GM23338 (cell line): ENCODE data around the gene ARL6IP5. TPM values are rescaled to one million over a fixed set of nuclear protein-coding genes. Genes with fewer than 3 reads are reported as not detected.

Experiments used
- ATAC-seq: fragments of 200-7000 bp; cut with Tn5 transposase; 3 replicates; pipeline ENCODE4 v1.9.1; 2020
- DNase-seq: peaks from one replicate; pipeline ENCODE4 v3.0.0-alpha.2; 2015; ENCODE audit warnings: low spot score
- H2AFZ ChIP-seq: fragments of 200-600 bp; sonication (generic); 2 replicates; pipeline ENCODE4 v1.8.0; 2016; ENCODE audit warnings: antibody characterized with exemption, mild to moderate bottlenecking, moderate library complexity
- H3F3A ChIP-seq: fragments of 200-600 bp; sonication (generic); replicated peaks from 2 replicates; pipeline ENCODE4 v1.8.0; 2017; ENCODE audit warnings: antibody characterized with exemption, mixed run types, low read depth
- H3K27ac ChIP-seq: fragments of 200-600 bp; sonication (generic); 2 replicates; pipeline ENCODE4 v1.6.1; 2016; ENCODE audit warnings: low read depth
- H3K27me3 ChIP-seq: fragments of 200-600 bp; sonication (generic); 2 replicates; pipeline ENCODE4 v1.8.0; 2016; ENCODE audit warnings: mild to moderate bottlenecking, mixed run types, moderate library complexity; ENCODE audit not compliant: insufficient read depth
- H3K36me3 ChIP-seq: fragments of 200-600 bp; sonication (generic); 2 replicates; pipeline ENCODE4 v1.8.0; 2016; ENCODE audit warnings: mild to moderate bottlenecking; ENCODE audit not compliant: insufficient read depth
- H3K4me1 ChIP-seq: fragments of 200-600 bp; sonication (generic); 2 replicates; pipeline ENCODE4 v1.8.0; 2016; ENCODE audit warnings: mild to moderate bottlenecking, moderate library complexity; ENCODE audit not compliant: insufficient read depth
- H3K4me2 ChIP-seq: fragments of 200-600 bp; sonication (generic); 2 replicates; pipeline ENCODE4 v1.7.1; 2017; ENCODE audit warnings: mixed run types
- H3K4me3 ChIP-seq: fragments of 200-600 bp; sonication (generic); 2 replicates; pipeline ENCODE4 v1.6.1; 2016; ENCODE audit warnings: mixed run types
- H3K79me2 ChIP-seq: fragments of 200-600 bp; sonication (generic); replicated peaks from 2 replicates; pipeline ENCODE4 v1.8.0; 2017; ENCODE audit warnings: mild to moderate bottlenecking; ENCODE audit not compliant: insufficient read depth
- H3K9me2 ChIP-seq: fragments of 200-600 bp; sonication (generic); 2 replicates; pipeline ENCODE4 v1.8.0; 2017; ENCODE audit not compliant: insufficient read depth
- H4K20me1 ChIP-seq: fragments of 200-600 bp; sonication (generic); replicated peaks from 2 replicates; pipeline ENCODE4 v1.8.0; 2017; ENCODE audit warnings: mild to moderate bottlenecking; ENCODE audit not compliant: insufficient read depth
- H3K27ac Mint-ChIP-seq: 2 replicates; pipeline ENCODE4 v1.8.0; 2020; ENCODE audit warnings: inconsistent platforms, mild to moderate bottlenecking, moderate library complexity, mixed read lengths
- H3K27me3 Mint-ChIP-seq: 3 replicates; pipeline ENCODE4 v1.8.0; 2022; ENCODE audit warnings: low read depth, mild to moderate bottlenecking, moderate library complexity, mixed read lengths, inconsistent platforms; ENCODE audit not compliant: insufficient read depth, poor library complexity
- H3K36me3 Mint-ChIP-seq: 3 replicates; pipeline ENCODE4 v1.8.0; 2021; ENCODE audit warnings: low read depth, mild to moderate bottlenecking, inconsistent platforms, moderate library complexity, mixed read lengths
- H3K4me1 Mint-ChIP-seq: 3 replicates; pipeline ENCODE4 v1.8.0; 2020; ENCODE audit warnings: mild to moderate bottlenecking, inconsistent platforms, mixed read lengths
- H3K4me3 Mint-ChIP-seq: 3 replicates; pipeline ENCODE4 v1.8.0; 2021; ENCODE audit warnings: moderate library complexity, mild to moderate bottlenecking, inconsistent platforms, mixed read lengths
- H3K9me3 Mint-ChIP-seq: 3 replicates; pipeline ENCODE4 v1.8.0; 2020; ENCODE audit warnings: moderate library complexity, mild to moderate bottlenecking, inconsistent platforms, mixed read lengths
- CREB1 ChIP-seq: fragments of 250-450 bp; sonication (Bioruptor Pico); IDR thresholded peaks from 2 replicates; pipeline ENCODE4 v1.5.0; 2020; ENCODE audit warnings: low read depth, mild to moderate bottlenecking, moderate library complexity
- EZH2 ChIP-seq: fragments of 200-600 bp; sonication (generic); IDR thresholded peaks from one replicate; pipeline ENCODE4 v1.8.0; 2017; ENCODE audit warnings: antibody characterized with exemption, mild to moderate bottlenecking, low read depth; ENCODE audit not compliant: unreplicated experiment
- EZH2phosphoT487 ChIP-seq: fragments of 200-600 bp; sonication (generic); IDR thresholded peaks from one replicate; pipeline ENCODE4 v1.8.1; 2018; ENCODE audit warnings: antibody characterized with exemption; ENCODE audit not compliant: unreplicated experiment
- JUNB ChIP-seq: IDR thresholded peaks from one replicate; pipeline ENCODE4 v1.6.1; 2016; ENCODE audit warnings: antibody characterized with exemption; ENCODE audit not compliant: unreplicated experiment
- NANOG ChIP-seq: IDR thresholded peaks from 2 replicates; pipeline ENCODE4 v1.6.1; 2016; ENCODE audit warnings: antibody characterized with exemption, borderline replicate concordance
- POLR2AphosphoS5 ChIP-seq: IDR thresholded peaks from 2 replicates; pipeline ENCODE4 v1.6.1; 2016; ENCODE audit warnings: antibody characterized with exemption, low read depth
- STAT1 ChIP-seq: IDR thresholded peaks from one replicate; pipeline ENCODE4 v1.6.1; 2016; ENCODE audit warnings: antibody characterized with exemption; ENCODE audit not compliant: unreplicated experiment
- ZNF114 ChIP-seq: fragments of 250-450 bp; sonication (Bioruptor Pico); IDR thresholded peaks from 2 replicates; pipeline ENCODE4 v1.5.0; 2020; ENCODE audit warnings: mild to moderate bottlenecking, moderate library complexity
- ZNF331 ChIP-seq: fragments of 250-450 bp; sonication (Bioruptor Pico); IDR thresholded peaks from 2 replicates; pipeline ENCODE4 v1.5.0; 2020; ENCODE audit warnings: low read depth, mild to moderate bottlenecking, moderate library complexity
- polyA plus RNA-seq: library from polyadenylated mRNA; unstranded; fragments of >200 nt; fragmentation: Nextera tagmentation; extraction: Ambion mirVana; gene quantifications from 2 replicates; pipeline ENCODE4 v1.2.1, GENCODE V29; 2016
- total RNA-seq: library from RNA; depleted of rRNA; stranded (reverse); fragments of >200 nt; shearing (Covaris generic); gene quantifications from 2 replicates; pipeline ENCODE4 v1.2.3, GENCODE V29; 2014
- TF ChIP-seq, protein P1 (sequence below): IDR thresholded peaks from 2 replicates; pipeline ENCODE4 v1.6.1; 2016; ENCODE audit warnings: antibody characterized with exemption
- TF ChIP-seq, protein P2 (sequence below), 2 experiments: fragments of 200-600 bp in 1 of 2; sonication (generic) in 1 of 2; conservative IDR thresholded peaks; 2 replicates each; pipeline versions ENCODE4 v1.5.1 to v1.6.1; 2016 to 2017; ENCODE audit warnings: antibody characterized with exemption in 2 of 2, low read depth in 2 of 2, mild to moderate bottlenecking in 2 of 2, moderate library complexity in 1 of 2
- TF ChIP-seq, protein P3 (sequence below): IDR thresholded peaks from one replicate; pipeline ENCODE4 v1.6.1; 2018; ENCODE audit warnings: antibody characterized with exemption; ENCODE audit not compliant: unreplicated experiment
- TF ChIP-seq, protein P4 (sequence below): fragments of 250-450 bp; sonication (Bioruptor Pico); IDR thresholded peaks from 2 replicates; pipeline ENCODE4 v1.5.0; 2020; ENCODE audit warnings: mild to moderate bottlenecking, moderate library complexity

Gene ARL6IP5
- total and polyA plus RNA-seq, 2 experiments from 2014 or later: 28.8 to 39.8 TPM

DNA sequence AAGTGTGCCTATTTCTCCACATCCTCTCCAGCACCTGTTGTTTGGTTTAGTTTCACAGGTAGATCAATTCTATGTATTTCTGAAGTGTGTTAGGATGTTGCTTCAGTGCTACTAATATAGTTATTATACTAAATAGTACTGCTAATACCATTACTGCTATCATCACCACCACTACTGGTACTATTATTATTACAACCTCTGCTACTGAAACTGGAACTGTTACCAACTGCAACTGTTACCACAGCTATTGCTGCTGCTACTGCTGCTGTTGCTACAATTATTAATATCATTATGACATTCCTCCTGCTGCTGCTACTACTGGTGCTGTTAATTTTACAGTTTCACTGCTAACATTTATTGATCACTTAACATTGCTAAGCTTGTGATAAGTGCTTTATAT, 46.0 kb downstream of the ARL6IP5 start:
- peaks cover 5% of the 10 kb centered on the region for H3K27me3 Mint-ChIP-seq
- Histone ChIP-seq H3F3A (no peaks in the 10 kb centered on the region), H3K4me2 (no peak overlapping the region), H3K27ac (no peak overlapping the region), H3K4me3 (no peak overlapping the region), H3K4me1 (no peaks in the 10 kb centered on the region), H3K79me2 (no peaks in the 10 kb centered on the region), H3K9me2 (no peaks in the 10 kb centered on the region), H3K36me3 (no peaks in the 10 kb centered on the region), H2AFZ (no peak overlapping the region), H4K20me1 (no peaks in the 10 kb centered on the region), H3K27me3 (no peaks in the 10 kb centered on the region)
- ATAC-seq: no peak
- H3K4me3 Mint-ChIP-seq: no peak overlapping the region
- no peak for DNase-seq
- H3K27ac Mint-ChIP-seq: no peak overlapping the region
- no peaks in the 10 kb centered on the region for H3K9me3 Mint-ChIP-seq
- TF ChIP-seq, protein P1, sequence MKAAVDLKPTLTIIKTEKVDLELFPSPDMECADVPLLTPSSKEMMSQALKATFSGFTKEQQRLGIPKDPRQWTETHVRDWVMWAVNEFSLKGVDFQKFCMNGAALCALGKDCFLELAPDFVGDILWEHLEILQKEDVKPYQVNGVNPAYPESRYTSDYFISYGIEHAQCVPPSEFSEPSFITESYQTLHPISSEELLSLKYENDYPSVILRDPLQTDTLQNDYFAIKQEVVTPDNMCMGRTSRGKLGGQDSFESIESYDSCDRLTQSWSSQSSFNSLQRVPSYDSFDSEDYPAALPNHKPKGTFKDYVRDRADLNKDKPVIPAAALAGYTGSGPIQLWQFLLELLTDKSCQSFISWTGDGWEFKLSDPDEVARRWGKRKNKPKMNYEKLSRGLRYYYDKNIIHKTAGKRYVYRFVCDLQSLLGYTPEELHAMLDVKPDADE: no peak
- TF ChIP-seq CREB1 (CRISPR knock-in tag) (no peak), JUNB (no peak), STAT1 (no peak), POLR2AphosphoS5 (no peak), EZH2phosphoT487 (no peak), NANOG (no peak), EZH2 (no peak), ZNF114 (CRISPR knock-in tag) (no peak), ZNF331 (no peak)
- TF ChIP-seq, protein P2, sequence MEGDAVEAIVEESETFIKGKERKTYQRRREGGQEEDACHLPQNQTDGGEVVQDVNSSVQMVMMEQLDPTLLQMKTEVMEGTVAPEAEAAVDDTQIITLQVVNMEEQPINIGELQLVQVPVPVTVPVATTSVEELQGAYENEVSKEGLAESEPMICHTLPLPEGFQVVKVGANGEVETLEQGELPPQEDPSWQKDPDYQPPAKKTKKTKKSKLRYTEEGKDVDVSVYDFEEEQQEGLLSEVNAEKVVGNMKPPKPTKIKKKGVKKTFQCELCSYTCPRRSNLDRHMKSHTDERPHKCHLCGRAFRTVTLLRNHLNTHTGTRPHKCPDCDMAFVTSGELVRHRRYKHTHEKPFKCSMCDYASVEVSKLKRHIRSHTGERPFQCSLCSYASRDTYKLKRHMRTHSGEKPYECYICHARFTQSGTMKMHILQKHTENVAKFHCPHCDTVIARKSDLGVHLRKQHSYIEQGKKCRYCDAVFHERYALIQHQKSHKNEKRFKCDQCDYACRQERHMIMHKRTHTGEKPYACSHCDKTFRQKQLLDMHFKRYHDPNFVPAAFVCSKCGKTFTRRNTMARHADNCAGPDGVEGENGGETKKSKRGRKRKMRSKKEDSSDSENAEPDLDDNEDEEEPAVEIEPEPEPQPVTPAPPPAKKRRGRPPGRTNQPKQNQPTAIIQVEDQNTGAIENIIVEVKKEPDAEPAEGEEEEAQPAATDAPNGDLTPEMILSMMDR (conservative IDR thresholded peaks at IDR 0.05; ENCODE audit: low read depth in 2 of 2): no peak
- TF ChIP-seq, protein P3, sequence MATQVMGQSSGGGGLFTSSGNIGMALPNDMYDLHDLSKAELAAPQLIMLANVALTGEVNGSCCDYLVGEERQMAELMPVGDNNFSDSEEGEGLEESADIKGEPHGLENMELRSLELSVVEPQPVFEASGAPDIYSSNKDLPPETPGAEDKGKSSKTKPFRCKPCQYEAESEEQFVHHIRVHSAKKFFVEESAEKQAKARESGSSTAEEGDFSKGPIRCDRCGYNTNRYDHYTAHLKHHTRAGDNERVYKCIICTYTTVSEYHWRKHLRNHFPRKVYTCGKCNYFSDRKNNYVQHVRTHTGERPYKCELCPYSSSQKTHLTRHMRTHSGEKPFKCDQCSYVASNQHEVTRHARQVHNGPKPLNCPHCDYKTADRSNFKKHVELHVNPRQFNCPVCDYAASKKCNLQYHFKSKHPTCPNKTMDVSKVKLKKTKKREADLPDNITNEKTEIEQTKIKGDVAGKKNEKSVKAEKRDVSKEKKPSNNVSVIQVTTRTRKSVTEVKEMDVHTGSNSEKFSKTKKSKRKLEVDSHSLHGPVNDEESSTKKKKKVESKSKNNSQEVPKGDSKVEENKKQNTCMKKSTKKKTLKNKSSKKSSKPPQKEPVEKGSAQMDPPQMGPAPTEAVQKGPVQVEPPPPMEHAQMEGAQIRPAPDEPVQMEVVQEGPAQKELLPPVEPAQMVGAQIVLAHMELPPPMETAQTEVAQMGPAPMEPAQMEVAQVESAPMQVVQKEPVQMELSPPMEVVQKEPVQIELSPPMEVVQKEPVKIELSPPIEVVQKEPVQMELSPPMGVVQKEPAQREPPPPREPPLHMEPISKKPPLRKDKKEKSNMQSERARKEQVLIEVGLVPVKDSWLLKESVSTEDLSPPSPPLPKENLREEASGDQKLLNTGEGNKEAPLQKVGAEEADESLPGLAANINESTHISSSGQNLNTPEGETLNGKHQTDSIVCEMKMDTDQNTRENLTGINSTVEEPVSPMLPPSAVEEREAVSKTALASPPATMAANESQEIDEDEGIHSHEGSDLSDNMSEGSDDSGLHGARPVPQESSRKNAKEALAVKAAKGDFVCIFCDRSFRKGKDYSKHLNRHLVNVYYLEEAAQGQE: no peak
- TF ChIP-seq, protein P4, sequence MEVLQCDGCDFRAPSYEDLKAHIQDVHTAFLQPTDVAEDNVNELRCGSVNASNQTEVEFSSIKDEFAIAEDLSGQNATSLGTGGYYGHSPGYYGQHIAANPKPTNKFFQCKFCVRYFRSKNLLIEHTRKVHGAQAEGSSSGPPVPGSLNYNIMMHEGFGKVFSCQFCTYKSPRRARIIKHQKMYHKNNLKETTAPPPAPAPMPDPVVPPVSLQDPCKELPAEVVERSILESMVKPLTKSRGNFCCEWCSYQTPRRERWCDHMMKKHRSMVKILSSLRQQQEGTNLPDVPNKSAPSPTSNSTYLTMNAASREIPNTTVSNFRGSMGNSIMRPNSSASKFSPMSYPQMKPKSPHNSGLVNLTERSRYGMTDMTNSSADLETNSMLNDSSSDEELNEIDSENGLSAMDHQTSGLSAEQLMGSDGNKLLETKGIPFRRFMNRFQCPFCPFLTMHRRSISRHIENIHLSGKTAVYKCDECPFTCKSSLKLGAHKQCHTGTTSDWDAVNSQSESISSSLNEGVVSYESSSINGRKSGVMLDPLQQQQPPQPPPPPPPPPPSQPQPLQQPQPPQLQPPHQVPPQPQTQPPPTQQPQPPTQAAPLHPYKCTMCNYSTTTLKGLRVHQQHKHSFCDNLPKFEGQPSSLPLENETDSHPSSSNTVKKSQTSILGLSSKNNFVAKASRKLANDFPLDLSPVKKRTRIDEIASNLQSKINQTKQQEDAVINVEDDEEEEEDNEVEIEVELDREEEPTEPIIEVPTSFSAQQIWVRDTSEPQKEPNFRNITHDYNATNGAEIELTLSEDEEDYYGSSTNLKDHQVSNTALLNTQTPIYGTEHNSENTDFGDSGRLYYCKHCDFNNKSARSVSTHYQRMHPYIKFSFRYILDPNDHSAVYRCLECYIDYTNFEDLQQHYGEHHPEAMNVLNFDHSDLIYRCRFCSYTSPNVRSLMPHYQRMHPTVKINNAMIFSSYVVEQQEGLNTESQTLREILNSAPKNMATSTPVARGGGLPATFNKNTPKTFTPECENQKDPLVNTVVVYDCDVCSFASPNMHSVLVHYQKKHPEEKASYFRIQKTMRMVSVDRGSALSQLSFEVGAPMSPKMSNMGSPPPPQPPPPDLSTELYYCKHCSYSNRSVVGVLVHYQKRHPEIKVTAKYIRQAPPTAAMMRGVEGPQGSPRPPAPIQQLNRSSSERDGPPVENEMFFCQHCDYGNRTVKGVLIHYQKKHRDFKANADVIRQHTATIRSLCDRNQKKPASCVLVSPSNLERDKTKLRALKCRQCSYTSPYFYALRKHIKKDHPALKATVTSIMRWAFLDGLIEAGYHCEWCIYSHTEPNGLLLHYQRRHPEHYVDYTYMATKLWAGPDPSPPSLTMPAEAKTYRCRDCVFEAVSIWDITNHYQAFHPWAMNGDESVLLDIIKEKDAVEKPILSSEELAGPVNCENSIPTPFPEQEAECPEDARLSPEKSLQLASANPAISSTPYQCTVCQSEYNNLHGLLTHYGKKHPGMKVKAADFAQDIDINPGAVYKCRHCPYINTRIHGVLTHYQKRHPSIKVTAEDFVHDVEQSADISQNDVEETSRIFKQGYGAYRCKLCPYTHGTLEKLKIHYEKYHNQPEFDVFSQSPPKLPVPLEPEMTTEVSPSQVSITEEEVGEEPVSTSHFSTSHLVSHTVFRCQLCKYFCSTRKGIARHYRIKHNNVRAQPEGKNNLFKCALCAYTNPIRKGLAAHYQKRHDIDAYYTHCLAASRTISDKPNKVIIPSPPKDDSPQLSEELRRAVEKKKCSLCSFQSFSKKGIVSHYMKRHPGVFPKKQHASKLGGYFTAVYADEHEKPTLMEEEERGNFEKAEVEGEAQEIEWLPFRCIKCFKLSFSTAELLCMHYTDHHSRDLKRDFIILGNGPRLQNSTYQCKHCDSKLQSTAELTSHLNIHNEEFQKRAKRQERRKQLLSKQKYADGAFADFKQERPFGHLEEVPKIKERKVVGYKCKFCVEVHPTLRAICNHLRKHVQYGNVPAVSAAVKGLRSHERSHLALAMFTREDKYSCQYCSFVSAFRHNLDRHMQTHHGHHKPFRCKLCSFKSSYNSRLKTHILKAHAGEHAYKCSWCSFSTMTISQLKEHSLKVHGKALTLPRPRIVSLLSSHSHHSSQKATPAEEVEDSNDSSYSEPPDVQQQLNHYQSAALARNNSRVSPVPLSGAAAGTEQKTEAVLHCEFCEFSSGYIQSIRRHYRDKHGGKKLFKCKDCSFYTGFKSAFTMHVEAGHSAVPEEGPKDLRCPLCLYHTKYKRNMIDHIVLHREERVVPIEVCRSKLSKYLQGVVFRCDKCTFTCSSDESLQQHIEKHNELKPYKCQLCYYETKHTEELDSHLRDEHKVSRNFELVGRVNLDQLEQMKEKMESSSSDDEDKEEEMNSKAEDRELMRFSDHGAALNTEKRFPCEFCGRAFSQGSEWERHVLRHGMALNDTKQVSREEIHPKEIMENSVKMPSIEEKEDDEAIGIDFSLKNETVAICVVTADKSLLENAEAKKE (CRISPR knock-in tag): no peak
- H3K36me3 Mint-ChIP-seq: no peaks in the 10 kb centered on the region
- peaks cover 5% of the 10 kb centered on the region; the same call in 1 of the 3 replicates for H3K4me1 Mint-ChIP-seq
